Measurements from ENCODE around the gene DYNC1H1.

DNA sequence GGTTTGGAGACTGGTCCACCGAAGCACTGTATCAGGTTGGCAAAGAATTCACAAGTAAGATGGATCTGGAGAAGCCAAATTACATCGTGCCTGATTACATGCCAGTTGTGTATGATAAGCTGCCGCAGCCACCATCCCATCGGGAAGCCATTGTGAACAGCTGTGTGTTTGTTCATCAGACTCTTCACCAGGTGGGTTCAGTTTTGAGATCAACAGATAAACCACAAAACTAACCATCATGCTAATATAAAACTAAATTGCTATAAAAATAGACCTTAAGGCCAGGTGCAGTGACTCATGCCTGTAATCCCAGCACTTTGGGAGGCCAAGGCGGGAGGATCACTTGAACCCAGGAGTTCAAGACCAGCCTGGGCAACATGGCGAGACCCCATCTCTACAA is 63.6 kb downstream of the DYNC1H1 start:
- TF ChIP-seq CTCF (IDR thresholded peaks at IDR 0.05; ENCODE audit: low read depth, low read length, poor library complexity, severe bottlenecking) (no peak), EZH2phosphoT487 (IDR thresholded peaks at IDR 0.05; ENCODE audit: borderline replicate concordance, low read length) (no peak)
